Lower leg skin (tissue), 3 donors: Measurements from ENCODE around the gene NOPCHAP1.

Experiments
- POLR2A ChIP-seq, 2 donors: fragments of 450-650 bp; IDR thresholded peaks; one replicate each; pipeline ENCODE4 v1.6.1; 2016 to 2017; ENCODE audit warnings: antibody characterized with exemption in 2 of 2, mild to moderate bottlenecking in 1 of 2, moderate library complexity in 1 of 2
- TF ChIP-seq, protein P1 (sequence below), 3 donors: fragments of 450-650 bp; IDR thresholded peaks; one replicate each; pipeline ENCODE4 v1.5.1; 2016; ENCODE audit warnings: antibody characterized with exemption in 3 of 3, mild to moderate bottlenecking in 3 of 3, moderate library complexity in 2 of 3

DNA sequence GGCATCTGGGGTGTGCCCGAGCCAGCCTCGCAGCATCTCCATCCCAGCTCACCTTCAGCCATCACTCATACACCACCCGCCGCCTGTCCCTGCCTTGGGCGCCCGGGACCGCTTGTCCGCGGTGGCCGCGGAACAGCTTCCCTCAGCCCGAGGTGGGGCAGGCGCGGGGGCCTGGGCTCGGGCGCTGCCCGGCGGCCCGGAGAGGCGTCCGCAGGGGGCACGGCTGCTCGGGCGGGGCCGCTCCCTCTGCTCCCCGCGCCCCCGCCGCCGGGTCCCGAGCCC, 28.5 kb upstream of the NOPCHAP1 start:
- TF ChIP-seq, protein P1, sequence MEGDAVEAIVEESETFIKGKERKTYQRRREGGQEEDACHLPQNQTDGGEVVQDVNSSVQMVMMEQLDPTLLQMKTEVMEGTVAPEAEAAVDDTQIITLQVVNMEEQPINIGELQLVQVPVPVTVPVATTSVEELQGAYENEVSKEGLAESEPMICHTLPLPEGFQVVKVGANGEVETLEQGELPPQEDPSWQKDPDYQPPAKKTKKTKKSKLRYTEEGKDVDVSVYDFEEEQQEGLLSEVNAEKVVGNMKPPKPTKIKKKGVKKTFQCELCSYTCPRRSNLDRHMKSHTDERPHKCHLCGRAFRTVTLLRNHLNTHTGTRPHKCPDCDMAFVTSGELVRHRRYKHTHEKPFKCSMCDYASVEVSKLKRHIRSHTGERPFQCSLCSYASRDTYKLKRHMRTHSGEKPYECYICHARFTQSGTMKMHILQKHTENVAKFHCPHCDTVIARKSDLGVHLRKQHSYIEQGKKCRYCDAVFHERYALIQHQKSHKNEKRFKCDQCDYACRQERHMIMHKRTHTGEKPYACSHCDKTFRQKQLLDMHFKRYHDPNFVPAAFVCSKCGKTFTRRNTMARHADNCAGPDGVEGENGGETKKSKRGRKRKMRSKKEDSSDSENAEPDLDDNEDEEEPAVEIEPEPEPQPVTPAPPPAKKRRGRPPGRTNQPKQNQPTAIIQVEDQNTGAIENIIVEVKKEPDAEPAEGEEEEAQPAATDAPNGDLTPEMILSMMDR (IDR thresholded peaks at IDR 0.05), result no peak
- TF ChIP-seq POLR2A (IDR thresholded peaks at IDR 0.05), result no peak
